ENCODE results near the gene AMBP.

AMBP gene

GRCh38 chr9:114078021-114078780, at the start of gene AMBP:
AMBP (minus strand) TSS chr9:114078300; CDS start chr9:114078209, 91 bp downstream.
- DNase-seq = no peak

GRCh38 chr9:114126247-114127060, 48.4 kb upstream of the AMBP start:
- DNase-seq = no peak

- DNase-seq = no peak
Observed at GRCh38 chr9:114125476-114126013, 47.4 kb upstream of the AMBP start.

GRCh38 chr9:114124666-114125475, 46.8 kb upstream of the AMBP start:
- DNase-seq = no peak

- no peak for DNase-seq
Observed at GRCh38 chr9:114124138-114124537, 46.0 kb upstream of the AMBP start.

- no peak for DNase-seq
Observed at GRCh38 chr9:114123031-114123977, 45.2 kb upstream of the AMBP start.

- DNase-seq = no peak
Observed at GRCh38 chr9:114122136-114123027, 44.3 kb upstream of the AMBP start.

- no peak for DNase-seq
Observed at GRCh38 chr9:114121227-114122135, 43.4 kb upstream of the AMBP start.

GRCh38 chr9:114120192-114121014, 42.3 kb upstream of the AMBP start:
- no peak for DNase-seq

- DNase-seq = no peak
Observed at GRCh38 chr9:114119242-114120191, 41.4 kb upstream of the AMBP start.

GRCh38 chr9:114117996-114118830, 40.1 kb upstream of the AMBP start:
- DNase-seq = peak; percentile 12

- DNase-seq = no peak
Observed at GRCh38 chr9:114117614-114117995, 39.5 kb upstream of the AMBP start.

- DNase-seq = no peak
Observed at GRCh38 chr9:114116126-114116747, 38.1 kb upstream of the AMBP start.

- DNase-seq = no peak
Observed at GRCh38 chr9:114115654-114116125, 37.6 kb upstream of the AMBP start.

- DNase-seq = no peak
Observed at GRCh38 chr9:114114364-114114763, 36.3 kb upstream of the AMBP start.

All from NCI-H1417 treated with DMSO at 0.1 percent for 48 hours (cell line).